CD4-positive, alpha-beta T cell treated with Interferon alpha-2 for 1 hour (primary cell): ENCODE results near the gene ADH1C.
"Not testable (repeated sequence)": the region's sequence is repeated elsewhere in the genome, so short reads cannot be mapped to it uniquely, and the experiment has no call there.

ENCODE experiments used
- DNase-seq, 2 donors: peaks; one replicate each; pipeline ENCODE4 v3.0.0-alpha.2; 2020 to 2022

Gene ADH1C

DNA sequence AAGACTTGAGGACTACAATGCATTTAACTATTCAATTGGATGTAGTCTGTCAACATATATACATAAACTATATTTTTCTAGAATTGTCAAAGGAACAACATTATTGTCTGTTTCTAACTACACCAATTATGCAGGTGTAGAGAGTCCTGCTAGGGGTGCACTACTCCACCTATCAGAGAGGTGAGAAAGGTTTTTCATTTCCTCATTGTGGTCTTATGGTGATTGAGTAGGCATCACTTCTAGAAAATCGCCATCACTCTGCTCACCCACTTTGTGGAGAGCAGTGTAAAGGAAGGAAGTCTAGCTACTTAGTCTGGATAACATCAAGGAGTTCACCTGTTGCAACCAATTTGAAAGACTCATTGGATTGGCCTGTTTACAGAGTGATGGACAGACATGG is 4.4 kb upstream of the ADH1C start:
- no peak for DNase-seq

DNA sequence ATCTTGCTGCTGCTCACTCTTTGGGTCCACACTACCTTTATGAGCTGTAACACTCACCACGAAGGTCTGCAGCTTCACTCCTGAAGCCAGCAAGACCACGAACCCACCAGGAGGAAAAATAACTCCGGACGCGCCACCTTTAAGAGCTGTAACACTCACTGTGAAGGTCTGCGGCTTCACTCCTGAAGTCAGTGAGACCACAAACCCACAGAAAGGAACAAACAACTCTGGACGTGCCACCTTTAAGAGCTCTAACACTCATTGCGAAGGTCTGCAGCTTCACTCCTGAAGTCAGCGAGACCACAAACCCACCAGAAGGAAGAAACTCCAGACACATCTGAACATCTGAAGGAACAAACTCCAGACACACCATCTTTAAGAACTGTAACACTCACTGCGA is 3.6 kb upstream of the ADH1C start:
- not testable (repeated sequence) for DNase-seq

DNA sequence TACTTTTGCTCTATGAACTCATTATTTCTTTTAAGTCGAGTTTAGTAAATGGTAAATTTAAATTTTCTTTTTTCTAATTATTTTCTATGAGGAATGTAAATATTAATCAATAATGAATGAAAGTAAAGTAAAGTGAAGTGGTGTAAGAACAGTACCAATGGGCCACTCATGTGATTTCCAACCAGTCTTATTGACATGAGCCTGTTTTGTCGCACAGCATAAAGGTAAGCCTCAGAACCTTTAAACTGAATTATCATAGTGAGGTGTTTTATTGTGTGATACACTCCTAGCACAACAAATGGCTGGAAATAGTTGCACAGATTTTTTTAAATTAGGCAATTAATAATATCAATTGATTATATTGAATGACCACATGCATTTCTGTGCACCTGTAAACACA is 1.1 kb downstream of the ADH1C start:
- DNase-seq, result no peak

GRCh38 chr4:99349338-99349737 is 3.2 kb downstream of the ADH1C start:
- no peak for DNase-seq

DNA sequence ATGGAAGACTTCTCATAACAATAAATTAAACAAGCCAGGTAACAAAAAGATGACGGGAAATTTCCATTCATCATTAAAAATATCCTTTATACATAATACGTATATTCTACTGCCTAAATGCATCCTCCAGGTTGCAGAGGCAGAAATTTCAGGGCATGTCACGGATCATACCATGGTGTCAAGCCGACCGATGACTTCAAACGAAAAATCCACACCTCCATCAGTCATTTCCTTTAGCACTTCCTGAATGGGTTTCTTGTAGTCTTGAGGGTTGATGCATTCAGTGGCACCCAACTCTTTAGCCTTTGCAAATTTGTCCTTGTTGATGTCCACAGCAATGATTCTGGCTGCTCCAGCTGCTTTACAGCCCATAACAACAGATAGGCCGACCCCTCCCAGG is 9.9 kb downstream of the ADH1C start:
- DNase-seq, result not testable (repeated sequence)

- no peak for DNase-seq
These were observed 11.1 kb downstream of the ADH1C start for GRCh38 chr4:99341426-99341825.

DNA sequence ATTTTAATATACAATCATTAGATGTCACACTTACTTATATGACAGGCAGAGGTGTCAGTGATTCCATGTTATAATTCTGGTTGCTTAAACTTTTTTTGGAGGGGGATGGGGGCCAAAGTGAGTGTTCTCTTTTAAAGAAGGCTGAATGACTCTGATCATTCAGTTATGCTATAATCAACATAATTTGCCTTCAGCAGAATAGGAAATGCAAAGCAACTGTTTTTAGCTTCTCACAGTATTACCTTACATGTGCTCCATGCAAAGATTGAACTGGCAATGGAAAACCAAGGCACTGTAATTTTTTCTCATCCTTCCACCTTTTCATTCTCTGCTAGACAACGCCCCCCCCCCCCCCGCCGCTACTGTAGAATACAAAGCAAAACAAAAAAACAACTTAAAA is 13.4 kb downstream of the ADH1C start:
- DNase-seq, result no peak

DNA sequence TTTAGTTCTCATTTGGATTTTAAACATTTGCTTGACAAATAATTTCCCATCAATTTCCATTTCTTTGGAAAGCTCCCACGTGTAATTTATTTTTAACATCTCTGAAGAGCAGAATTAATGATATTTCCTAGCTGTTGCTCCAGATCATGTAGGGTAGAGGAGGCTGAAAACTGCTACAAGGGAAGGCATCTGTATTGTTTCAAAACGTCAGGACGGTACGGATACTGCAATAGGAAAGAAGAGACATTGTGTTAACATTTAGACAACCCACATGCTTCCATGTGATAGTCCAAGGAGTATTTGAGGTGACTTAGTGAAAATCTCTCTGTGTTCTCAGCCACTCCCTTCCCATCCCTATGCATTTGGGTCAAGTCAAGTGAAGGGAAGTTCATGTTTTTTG is 16.0 kb downstream of the ADH1C start:
- DNase-seq, result no peak

- no peak for DNase-seq
These were observed 17.7 kb downstream of the ADH1C start for GRCh38 chr4:99334880-99335279.

DNA sequence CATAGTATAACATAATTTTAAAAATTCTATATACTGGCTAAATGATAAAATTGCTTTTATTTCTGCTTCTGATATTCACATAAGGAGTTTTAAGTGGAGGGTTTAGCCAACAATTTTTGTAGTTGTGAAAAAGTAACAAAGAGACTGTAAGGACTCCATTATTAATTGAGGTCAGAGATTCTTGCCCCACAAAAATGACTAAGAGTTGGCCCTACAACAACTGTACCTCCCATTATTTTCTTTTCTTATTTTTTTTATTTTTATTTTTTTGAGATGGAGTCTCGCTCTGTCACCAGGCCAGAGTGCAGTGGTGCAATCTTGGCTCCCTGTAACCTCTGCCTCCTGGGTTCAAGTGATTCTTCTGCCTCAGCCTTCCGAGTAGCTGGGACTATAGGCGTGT is 21.9 kb downstream of the ADH1C start:
- DNase-seq, result no peak

- DNase-seq, result no peak
These were observed 22.7 kb downstream of the ADH1C start for GRCh38 chr4:99329876-99330275.

DNA sequence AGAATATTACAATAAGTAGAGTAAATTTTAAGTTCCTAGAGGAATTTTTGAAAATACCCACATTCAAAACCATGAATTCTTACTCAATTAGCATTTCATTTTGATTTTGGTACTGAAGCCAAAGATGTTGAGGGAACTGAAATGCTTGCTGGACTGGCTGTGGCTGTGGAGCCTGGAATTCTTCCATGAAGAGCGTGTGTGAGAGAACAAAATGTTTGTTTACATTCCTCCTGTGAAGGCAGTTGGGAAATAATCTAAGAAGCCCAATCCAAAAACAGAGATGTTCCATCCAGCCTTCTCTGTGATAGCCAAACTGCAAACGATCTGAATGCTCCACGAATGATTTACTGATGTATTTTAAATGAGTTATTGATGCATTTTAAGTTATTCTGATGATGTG is 27.6 kb downstream of the ADH1C start:
- no peak for DNase-seq

DNA sequence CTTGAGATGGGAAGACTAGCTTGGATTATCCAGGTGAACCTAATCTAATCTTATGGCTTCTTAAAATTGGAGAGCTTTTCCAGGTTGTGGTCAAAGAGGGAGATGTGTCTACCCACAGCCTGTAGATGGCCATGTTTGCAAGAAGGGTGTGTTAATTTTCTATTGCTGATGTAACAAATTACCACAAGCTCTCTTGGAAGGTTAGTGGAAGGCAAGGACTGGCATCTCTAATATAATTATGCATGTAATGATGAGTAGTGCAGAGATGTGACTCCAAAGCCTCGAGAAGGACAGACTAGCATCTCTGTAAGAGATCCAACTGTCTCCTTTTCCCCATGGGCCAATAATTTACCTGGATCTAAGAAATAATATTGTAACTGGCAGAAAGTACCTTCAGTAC is 28.2 kb downstream of the ADH1C start:
- DNase-seq, result no peak

DNA sequence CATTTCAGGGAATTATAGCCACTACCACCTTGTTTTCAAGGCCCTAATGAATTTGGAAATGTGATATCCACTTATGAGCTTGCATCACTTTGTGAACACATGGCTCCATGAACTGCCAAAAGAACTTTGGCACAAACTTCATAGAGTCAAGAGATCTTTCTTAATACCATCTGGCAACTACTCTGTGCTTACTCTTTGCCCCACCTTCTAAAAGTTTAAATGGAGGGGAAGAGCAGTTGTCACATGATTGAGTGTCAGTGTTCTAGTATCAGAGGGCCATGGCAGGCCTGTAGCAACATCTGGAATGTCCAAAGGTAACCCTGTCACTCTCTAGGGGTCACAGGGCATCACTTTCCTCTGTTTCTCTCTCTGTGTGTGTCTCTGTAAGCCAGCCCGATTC is 28.8 kb downstream of the ADH1C start:
- no peak for DNase-seq

DNA sequence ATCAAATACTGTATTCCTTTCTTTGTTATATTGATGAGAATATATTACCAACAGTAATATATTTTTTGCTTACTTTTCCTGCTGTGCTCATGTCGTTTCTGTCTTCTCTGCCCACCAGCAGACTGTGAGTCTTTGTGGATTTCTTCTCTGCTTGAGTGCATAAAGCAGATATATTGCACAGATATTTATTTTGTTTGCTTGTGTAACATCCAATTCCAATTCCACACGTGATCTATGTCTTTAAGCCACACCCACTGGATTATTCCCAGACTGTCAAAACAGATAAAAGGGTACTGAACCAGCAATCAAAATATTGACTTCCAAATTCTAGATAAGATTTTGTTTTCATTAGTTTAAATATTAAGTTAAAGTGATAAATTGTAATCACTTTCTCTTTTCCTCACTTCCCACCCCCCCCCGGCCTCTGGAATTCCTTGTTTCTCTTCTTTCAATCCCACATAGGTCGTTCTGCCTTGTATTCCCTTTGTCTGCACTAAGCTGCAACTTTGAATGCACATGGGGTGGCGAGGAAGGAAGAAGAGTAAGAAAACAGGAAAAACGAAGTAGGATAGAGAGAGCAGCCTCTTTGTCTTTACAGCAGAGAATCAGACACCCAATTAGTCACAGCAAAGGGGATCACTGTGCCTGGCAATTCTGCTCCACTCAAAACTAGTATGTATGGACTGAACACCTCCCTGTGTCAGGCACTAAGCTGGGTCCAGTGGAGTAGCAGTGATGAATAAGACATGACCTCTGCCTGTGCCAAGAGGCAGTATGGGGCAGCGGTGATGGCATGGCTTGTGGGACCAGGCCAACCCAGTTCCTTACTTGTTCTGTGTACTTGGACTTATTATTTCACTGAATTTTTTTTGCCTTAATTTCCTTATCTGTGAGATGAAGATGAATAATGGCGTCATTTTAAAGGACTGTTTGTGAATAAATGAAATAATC is 31.0 kb downstream of the ADH1C start, which contains the start of gene ADH1B:
Gene ADH1B, minus strand, starts transcription at position 161 of the 951 bp plus-strand sequence. Its CDS starts 70 bp downstream, at position 91.
- no peak for DNase-seq

DNA sequence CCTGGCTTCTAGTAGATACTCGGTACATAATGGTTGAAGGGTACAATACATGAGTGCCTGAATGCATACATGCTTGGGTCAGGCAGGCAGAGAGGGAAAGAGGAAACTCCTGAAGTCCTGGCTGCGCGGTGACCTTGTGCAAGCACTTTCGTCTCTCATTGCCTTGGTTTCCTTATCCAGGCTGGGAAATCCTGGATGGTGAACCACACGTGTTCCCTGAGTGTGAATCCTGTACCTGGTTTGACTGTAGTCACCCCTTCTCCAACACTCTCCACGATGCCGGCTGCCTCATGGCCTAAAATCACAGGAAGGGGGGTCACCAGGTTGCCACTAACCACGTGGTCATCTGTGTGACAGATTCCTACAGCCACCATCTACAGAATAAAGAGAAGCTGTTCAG is 34.7 kb downstream of the ADH1C start:
- DNase-seq, result not testable (repeated sequence)

- DNase-seq, result no peak
These were observed 35.2 kb downstream of the ADH1C start for GRCh38 chr4:99317354-99317753.

GRCh38 chr4:99315839-99316238 is 36.7 kb downstream of the ADH1C start:
- DNase-seq, result no peak

- no peak for DNase-seq
These were observed 38.3 kb downstream of the ADH1C start for GRCh38 chr4:99314211-99314610.

GRCh38 chr4:99310389-99310788 is 42.2 kb downstream of the ADH1C start:
- no peak for DNase-seq

- DNase-seq, result no peak
These were observed 46.7 kb downstream of the ADH1C start for GRCh38 chr4:99305638-99306400.

DNA sequence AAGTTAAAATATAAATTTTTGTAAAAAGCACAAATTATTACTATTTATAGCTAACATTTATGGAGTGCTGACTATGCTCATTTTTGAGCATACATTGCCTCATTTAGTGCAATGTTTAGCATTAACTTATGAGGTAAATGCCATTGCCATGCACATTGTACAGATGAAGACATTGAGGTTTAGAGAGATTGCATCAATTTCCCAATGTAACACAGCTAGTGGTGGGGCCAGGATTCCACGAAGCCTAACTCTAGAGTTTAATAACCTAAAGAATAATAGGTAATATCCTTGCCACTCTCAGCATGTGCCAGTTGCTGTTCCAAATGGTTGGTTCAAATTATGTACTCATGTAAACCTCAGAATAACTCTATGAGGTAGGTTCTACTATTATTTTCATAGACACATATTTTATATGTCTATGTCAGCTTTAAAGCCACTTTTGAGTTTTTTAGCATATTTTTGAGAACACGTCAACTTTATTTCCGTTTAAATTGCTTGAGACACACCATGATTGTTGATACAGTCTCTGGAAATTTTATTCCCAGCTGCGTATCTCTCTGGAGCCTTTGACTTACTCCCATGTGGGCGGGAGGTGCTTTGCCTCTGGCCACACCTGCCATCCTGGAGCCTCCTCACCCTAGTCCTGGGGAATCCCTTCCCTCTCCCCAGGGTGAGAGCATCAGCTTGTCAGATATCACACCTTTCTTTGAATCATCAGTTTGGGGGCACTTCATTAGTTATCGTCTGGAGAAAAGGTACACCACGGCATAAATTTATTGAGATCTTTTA is 51.0 kb downstream of the ADH1C start:
- no peak for DNase-seq

- DNase-seq, result no peak
These were observed 51.6 kb downstream of the ADH1C start for GRCh38 chr4:99300934-99301333.
